Renal pelvis (tissue), 4 donors: Measurements from ENCODE around the gene UTF1. TPM values are rescaled to one million over a fixed set of nuclear protein-coding genes. Genes with fewer than 3 reads are reported as not detected.

Source experiments
- DNase-seq: peaks from one replicate; pipeline ENCODE4 v3.0.0-alpha.2; 2013
- polyA plus RNA-seq, 3 donors: library from polyadenylated mRNA; unstranded; fragments of 120-200 nt; gene quantifications; one replicate each; pipeline ENCODE4 v1.2.1, GENCODE V29; 2013; ENCODE audit not compliant: insufficient read length in 3 of 3

The UTF1 gene
- polyA plus RNA-seq, 3 donors = 0.11 to 0.19 TPM; not detected in 1

DNA sequence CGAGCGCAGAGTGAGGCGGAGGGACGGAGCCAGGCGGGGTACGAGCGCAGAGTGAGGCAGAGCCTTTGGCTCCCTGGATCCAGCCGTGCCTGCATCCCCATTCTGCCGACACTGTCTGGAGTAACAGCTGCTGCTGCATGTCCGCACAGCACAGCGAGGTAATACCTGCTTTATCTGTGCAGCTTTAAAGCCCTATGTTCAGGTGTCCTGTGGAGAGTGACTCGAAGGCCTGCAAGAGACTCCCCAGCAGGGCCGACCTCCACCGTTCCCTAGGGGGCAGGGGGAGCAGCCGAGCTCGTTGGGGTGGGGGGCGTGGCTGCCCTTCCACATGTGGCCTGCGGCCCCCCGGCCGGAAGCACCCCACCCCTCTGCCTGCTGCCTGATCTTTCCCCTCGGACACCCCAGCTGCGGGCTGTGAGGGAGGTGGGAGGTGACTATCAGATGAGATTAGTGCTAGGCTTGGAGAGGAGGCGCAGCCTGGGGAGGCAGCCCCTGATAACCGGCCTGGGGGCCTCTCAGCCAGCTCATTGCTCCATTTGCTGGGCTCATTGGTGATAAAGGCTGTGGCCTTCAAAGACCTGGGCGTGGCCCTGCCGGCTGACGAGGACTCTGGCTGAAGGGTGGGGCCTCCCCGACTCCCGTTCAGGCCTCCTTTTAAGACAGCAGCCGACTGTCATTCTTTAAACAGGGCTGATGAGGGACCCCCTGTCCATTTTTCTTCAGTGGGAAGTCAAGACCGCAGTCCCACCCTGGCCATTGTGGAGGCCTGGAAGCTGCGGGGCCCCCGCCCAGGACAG is 15.6 kb downstream of the UTF1 start:
- DNase-seq = no peak

DNA sequence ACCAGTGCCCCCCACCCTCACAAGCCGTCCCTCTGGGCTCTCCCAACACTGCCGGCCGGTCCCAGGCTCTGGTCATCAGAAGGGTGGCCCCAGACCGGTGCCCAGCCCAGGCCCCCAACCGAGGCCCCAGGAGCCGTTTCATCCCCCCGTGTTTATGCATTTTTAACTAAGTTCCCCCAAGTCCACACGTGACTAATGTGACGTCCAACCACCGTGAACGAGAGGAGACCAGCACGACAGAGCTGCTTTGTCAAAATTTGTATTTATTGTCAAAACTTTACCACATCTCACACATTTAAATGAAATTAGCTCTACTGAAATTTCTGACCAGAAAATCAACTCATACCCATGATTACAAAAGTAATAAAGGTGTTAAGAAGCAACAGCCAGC is 16.2 kb downstream of the UTF1 start:
- DNase-seq = no peak

- DNase-seq = no peak
These were observed 17.8 kb downstream of the UTF1 start for GRCh38 chr10:133247681-133248333.

DNA sequence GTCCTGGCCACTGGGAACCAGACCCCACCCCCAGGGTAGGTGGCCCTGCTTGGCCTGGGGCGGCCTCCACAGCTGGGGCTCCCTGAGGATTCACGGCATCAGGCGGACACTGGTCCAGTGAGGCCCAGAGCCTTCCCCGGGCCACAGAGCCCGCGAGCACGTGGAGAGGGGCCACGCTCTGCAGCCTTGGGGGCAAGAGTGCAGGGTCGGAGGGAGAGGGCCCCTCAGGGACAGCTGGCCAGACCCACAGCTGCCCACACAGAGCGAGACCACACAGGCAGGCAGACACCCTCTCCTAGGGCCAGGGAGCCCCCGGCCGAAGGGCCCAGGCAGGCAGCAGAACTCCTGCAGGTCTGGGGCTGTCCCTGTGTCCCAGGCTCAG is 18.3 kb downstream of the UTF1 start:
- no peak for DNase-seq

- no peak for DNase-seq
These were observed 19.2 kb downstream of the UTF1 start for GRCh38 chr10:133249094-133249780.

DNA sequence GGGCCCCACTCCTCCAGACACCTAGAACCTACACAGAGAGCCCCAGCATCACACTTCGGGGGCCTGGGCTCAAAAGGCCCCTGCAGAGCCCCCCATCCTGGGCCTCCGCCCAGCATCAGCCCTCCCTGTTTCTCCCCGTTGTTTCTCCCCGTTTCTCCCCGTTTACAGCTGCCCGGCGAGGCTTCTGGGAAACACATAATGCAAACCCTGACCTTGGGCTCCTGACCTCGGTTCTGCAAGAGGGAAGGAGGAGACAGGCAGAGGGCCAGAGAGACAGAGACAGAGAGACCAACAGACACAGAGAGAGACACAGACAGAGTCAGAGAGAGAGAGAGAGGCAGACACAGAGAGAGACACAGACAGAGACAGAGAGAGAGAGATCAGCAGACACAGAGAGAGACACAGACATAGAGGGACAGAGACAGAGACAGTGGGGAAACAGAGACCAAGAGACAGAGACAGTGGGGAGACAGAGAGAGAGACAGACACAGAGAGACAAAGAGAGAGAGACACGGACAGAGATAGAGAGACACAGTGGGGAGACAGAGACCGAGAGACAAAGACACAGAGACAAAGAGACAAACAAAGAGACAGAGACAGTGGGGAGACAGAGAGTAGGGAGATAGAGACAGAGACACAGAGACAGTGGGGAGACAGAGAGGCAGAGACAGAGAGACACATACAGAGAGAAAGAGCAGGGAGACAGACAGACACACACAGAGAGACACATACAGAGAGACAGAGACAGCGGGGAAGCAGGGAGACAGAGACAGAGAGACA is 20.1 kb downstream of the UTF1 start:
- no peak for DNase-seq

DNA sequence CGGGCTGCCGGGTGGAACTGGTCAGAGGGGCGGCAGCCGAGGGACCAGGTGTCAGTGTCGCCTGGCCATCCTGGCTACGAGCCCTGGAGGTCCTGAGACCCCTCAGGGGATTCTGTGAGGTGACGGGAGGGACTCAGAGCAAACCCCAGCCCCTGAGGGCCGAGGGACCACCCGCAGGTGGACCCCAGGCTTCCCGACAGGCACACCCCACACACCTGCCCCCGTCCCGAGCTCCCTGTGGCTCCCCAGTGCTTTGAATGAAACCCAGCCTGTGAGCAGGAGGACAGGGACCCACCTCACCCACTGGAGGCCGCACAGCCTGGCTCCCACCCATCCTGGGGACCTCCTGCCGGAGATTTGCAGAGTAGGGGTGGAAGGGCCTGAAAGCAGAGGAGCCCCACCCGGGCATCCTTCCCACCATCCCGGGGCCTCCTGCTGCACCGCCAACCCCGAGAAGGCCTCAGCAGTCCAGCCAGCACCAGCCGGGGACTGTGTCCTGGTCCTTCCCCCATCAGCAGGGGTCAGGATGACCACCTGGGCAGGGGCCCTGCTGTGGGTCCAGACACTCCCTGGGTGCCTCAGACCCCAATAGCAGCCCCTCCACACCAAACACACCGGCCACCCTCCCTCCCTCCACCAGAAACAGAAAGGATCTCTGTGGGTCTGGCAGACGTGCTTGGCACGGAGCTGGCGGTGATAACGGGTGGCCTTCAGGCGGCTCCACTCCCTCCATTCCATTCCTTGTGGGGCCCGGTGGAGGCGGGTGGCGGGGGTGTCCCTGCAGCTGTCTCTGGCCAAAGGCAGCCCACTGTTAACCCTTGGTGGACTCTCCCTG is 21.6 kb downstream of the UTF1 start:
- no peak for DNase-seq

- no peak for DNase-seq
These were observed 22.2 kb downstream of the UTF1 start for GRCh38 chr10:133252223-133252552.

DNA sequence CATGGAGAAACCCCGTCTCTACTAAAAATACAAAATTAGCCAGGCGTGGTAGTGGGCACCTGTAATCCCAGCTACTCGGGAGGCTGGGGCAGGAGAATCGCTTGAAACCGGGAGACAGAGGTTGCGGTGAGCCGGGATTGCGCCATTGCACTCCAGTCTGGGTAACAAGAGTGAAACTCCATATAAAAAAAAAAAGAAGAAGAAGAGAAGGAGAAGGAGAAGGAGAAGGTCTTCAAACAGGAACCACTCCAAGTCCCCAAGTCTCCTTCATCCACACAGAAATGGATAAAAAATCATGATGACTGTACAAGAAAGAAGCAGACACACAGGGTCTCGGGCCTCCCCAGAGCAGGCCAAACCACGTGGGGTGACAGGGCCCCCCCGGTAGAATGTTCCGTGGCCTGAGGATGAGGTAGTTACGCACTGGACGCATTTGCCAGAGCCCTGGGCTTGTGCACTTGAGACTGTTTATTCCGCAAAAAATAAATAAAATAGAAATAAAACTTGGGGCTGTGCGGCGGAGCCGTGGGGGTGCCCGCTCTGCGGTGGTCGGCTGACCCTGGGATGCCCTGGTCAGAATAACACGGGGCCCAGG is 23.4 kb downstream of the UTF1 start:
- DNase-seq = no peak

GRCh38 chr10:133254421-133255120 is 24.6 kb downstream of the UTF1 start:
- DNase-seq = no peak

DNA sequence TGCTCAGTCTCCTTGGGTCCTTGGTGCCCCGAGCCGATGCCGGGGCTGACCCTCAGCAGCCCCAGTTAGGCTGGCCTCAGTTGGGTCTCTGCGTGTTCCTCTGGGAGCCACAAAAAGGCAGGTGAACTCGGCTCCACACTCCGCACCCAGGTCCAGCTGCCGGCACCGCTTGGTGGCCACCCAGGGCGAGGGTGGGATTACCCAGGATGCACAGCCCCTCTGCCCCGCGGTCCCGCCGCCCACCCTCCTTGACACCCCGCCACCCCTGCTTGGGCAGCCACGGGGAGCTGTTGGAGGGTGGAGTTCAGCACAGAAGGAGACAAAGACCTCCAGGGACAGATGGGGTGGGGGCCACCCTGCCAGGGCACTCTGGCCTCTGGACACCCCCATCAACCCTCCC is 25.3 kb downstream of the UTF1 start:
- no peak for DNase-seq

GRCh38 chr10:133257489-133258065 is 27.6 kb downstream of the UTF1 start:
- DNase-seq = no peak

GRCh38 chr10:133258066-133258817 is 28.2 kb downstream of the UTF1 start:
- DNase-seq = no peak

DNA sequence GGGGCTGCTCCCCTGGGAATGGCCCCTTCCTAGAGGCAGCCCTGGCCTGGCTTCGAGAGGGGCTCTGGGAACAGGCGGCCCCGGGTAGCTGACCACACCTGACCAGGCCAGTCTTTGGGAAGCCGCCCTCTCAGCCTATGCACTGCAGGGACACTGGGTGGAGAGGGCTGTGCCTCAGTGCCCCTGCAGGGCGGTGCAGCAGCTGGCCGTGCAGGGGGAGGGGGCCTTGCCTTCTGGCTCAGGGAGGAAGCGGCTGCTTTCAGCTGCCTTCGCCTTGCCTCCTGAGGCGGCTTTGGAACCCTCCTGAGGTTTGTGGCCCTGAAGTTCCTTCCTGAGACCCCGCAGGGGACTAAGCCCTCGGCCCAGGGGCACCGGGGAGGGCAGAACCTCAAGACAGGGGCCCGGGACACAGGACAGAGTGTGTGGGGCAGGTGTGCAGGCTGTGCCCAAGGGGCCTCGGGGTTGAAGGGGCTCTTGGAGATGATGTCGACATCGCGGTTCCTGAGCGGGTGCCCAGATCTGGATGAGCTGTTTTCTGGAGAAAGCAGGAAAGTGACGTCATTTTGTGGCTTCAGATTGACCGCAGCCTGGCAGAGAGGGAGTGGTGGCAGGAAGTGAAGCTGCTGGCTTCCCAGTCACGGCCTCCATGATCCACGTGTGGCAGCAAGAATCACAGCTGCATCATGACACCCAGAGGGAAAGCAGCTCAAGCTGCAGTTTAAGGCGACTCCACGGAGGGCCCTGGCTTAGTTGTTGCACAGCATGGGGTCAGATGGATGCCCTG is 29.0 kb downstream of the UTF1 start:
- no peak for DNase-seq

GRCh38 chr10:133259602-133259989 is 29.6 kb downstream of the UTF1 start:
- DNase-seq = no peak

- DNase-seq = no peak
These were observed 31.1 kb downstream of the UTF1 start for GRCh38 chr10:133260895-133261725.

GRCh38 chr10:133261726-133262325 is 31.8 kb downstream of the UTF1 start:
- DNase-seq = no peak
